ENCODE measurements around the gene TIPIN.

TIPIN gene

GRCh38 chr15:66293419-66294156, 62.9 kb downstream of the TIPIN start, which contains the start of gene DIS3L (continued):
- peak; percentile 50 for TF ChIP-seq ZNF341 (tag by site-specific recombination; IDR thresholded peaks at IDR 0.05; ENCODE audit: low read depth)
- TF ChIP-seq ZBTB8A (tag by site-specific recombination; IDR thresholded peaks at IDR 0.05), result peak; percentile 47; the same call in 1 of the 2 replicates
- no peak for TF ChIP-seq ZNF2 (tag by site-specific recombination; IDR thresholded peaks at IDR 0.05)
- TF ChIP-seq ZNF10 (tag by site-specific recombination; IDR thresholded peaks at IDR 0.05), result no peak
- TF ChIP-seq ZNF132 (tag by site-specific recombination; IDR thresholded peaks at IDR 0.05; ENCODE audit: borderline replicate concordance), result no peak
- TF ChIP-seq IKZF3 (tag by site-specific recombination; IDR thresholded peaks at IDR 0.05), result peak; percentile 47
- no peak for TF ChIP-seq ZSCAN23 (tag by site-specific recombination; IDR thresholded peaks at IDR 0.05)
- TF ChIP-seq SETDB1 (IDR thresholded peaks at IDR 0.05; ENCODE audit: insufficient read length, low read length), result no peak
- no peak for TF ChIP-seq ZNF518A (tag by site-specific recombination; conservative IDR thresholded peaks at IDR 0.05; ENCODE audit: low read depth)
- TF ChIP-seq ZNF785 (tag by site-specific recombination; IDR thresholded peaks at IDR 0.05), result no peak
- TF ChIP-seq ZFP41 (tag by site-specific recombination; IDR thresholded peaks at IDR 0.05; ENCODE audit: borderline replicate concordance), result no peak
- TF ChIP-seq ZNF138 (tag by site-specific recombination; IDR thresholded peaks at IDR 0.05; ENCODE audit: borderline replicate concordance), result no peak
- no peak for TF ChIP-seq SCRT1 (tag by site-specific recombination; IDR thresholded peaks at IDR 0.05; ENCODE audit: borderline replicate concordance)
- TF ChIP-seq ZNF76 (tag by site-specific recombination; IDR thresholded peaks at IDR 0.05; ENCODE audit: borderline replicate concordance, low read depth), result no peak
- TF ChIP-seq EGR2 (tag by site-specific recombination; IDR thresholded peaks at IDR 0.05; ENCODE audit: low read depth), result no peak
- no peak for TF ChIP-seq ZNF174 (tag by site-specific recombination; IDR thresholded peaks at IDR 0.05)
- TF ChIP-seq AEBP2 (tag by site-specific recombination; IDR thresholded peaks at IDR 0.05; ENCODE audit: borderline replicate concordance), result no peak
- no peak for TF ChIP-seq ZNF121 (tag by site-specific recombination; IDR thresholded peaks at IDR 0.05)
- no peak for TF ChIP-seq KLF16 (tag by site-specific recombination; IDR thresholded peaks at IDR 0.05)
- peak; percentile 90 for TF ChIP-seq ZSCAN30 (tag by site-specific recombination; IDR thresholded peaks at IDR 0.05)
- TF ChIP-seq ZBTB17 (tag by site-specific recombination; IDR thresholded peaks at IDR 0.05), result no peak
- no peak for TF ChIP-seq ZNF449 (tag by site-specific recombination; IDR thresholded peaks at IDR 0.05)
- TF ChIP-seq ZFP69B (tag by site-specific recombination; IDR thresholded peaks at IDR 0.05), result no peak; the same call in 1 of the 2 replicates
- no peak for TF ChIP-seq ZNF555 (tag by site-specific recombination; conservative IDR thresholded peaks at IDR 0.05)
- TF ChIP-seq ZNF501 (tag by site-specific recombination; IDR thresholded peaks at IDR 0.05), result peak; percentile 79
- TF ChIP-seq ZBTB11 (tag by site-specific recombination; conservative IDR thresholded peaks at IDR 0.05; ENCODE audit: low read depth), result no peak
- peak; percentile 28; the same call in 1 of the 2 replicates for TF ChIP-seq ZNF596 (tag by site-specific recombination; IDR thresholded peaks at IDR 0.05)
- no peak for TF ChIP-seq ZNF248 (tag by site-specific recombination; IDR thresholded peaks at IDR 0.05)
- no peak for TF ChIP-seq ZNF202 (tag by site-specific recombination; IDR thresholded peaks at IDR 0.05; ENCODE audit: borderline replicate concordance)
